A673 (cell line): ENCODE measurements around the gene ADPRM. TPM values are rescaled to one million over a fixed set of nuclear protein-coding genes. Genes with fewer than 3 reads are reported as not detected.
"Not testable (repeated sequence)": the region's sequence is repeated elsewhere in the genome, so short reads cannot be mapped to it uniquely, and the experiment has no call there.

Source experiments
- BruUV-seq: library from RNA; stranded (reverse); fragments of 400-500 nt; replicated peaks from 2 replicates; lab custom pipeline; 2021; lab: Mats Ljungman, UMichigan
- CTCF ChIA-PET: fragments of 300-600 bp; sonication (Branson Sonifier 250); formaldehyde crosslinking; loops from one replicate; lab custom pipeline; 2022; ENCODE audit warnings: antibody characterized with exemption; lab: Charles Lee
- POLR2A ChIA-PET: fragments of 300-600 bp; sonication (Branson Sonifier 250); formaldehyde crosslinking; loops from one replicate; lab custom pipeline; 2022; ENCODE audit warnings: antibody characterized with exemption; ENCODE audit not compliant: low non-redundant PET; lab: Charles Lee
- DNase-seq: peaks from one replicate; pipeline ENCODE4 v3.0.0-alpha.2; 2015; ENCODE audit warnings: low spot score
- H3K27ac ChIP-seq: fragments of 200-600 bp; sonication (generic); 2 replicates; pipeline ENCODE4 v1.5.1; 2016; ENCODE audit warnings: mixed run types, low read depth, mild to moderate bottlenecking, mixed read lengths, antibody characterized with exemption, low read length; ENCODE audit not compliant: poor library complexity, severe bottlenecking
- H3K27me3 ChIP-seq: fragments of 200-600 bp; sonication (generic); replicated peaks from 2 replicates; pipeline ENCODE4 v1.6.1; 2017; ENCODE audit warnings: mixed run types, low read depth, mild to moderate bottlenecking, mixed read lengths, antibody characterized with exemption, low read length; ENCODE audit not compliant: insufficient read depth, poor library complexity
- H3K36me3 ChIP-seq: fragments of 200-600 bp; sonication (generic); 2 replicates; pipeline ENCODE4 v1.6.1; 2016; ENCODE audit warnings: mixed run types, mild to moderate bottlenecking, mixed read lengths, antibody characterized with exemption, low read length; ENCODE audit not compliant: insufficient read depth, poor library complexity, severe bottlenecking
- H3K4me1 ChIP-seq: fragments of 200-600 bp; sonication (generic); 2 replicates; pipeline ENCODE4 v1.6.1; 2017; ENCODE audit warnings: mixed run types, mild to moderate bottlenecking, mixed read lengths, antibody characterized with exemption, low read length; ENCODE audit not compliant: insufficient read depth, poor library complexity, severe bottlenecking
- H3K4me3 ChIP-seq: fragments of 200-600 bp; sonication (generic); 2 replicates; pipeline ENCODE4 v1.5.1; 2016; ENCODE audit warnings: low read depth, mixed run types, mild to moderate bottlenecking, mixed read lengths, low read length; ENCODE audit not compliant: poor library complexity, severe bottlenecking
- H3K9me3 ChIP-seq: fragments of 200-600 bp; sonication (generic); 2 replicates; pipeline ENCODE4 v1.6.1; 2016; ENCODE audit warnings: mixed run types, low read depth, mild to moderate bottlenecking, mixed read lengths, antibody characterized with exemption, low read length; ENCODE audit not compliant: poor library complexity, severe bottlenecking
- EZH2 ChIP-seq: fragments of 200-600 bp; sonication (generic); IDR thresholded peaks from 2 replicates; pipeline ENCODE4 v1.6.1; 2017; ENCODE audit warnings: borderline replicate concordance, low read depth, mild to moderate bottlenecking, mixed read lengths, antibody characterized with exemption, low read length; ENCODE audit not compliant: poor library complexity, severe bottlenecking
- intact Hi-C: fragments of 100-400 bp; cut with micrococcal nuclease; formaldehyde crosslinking; loops from one replicate; pipeline ENCODE4 v1.10.0; 2022; ENCODE audit not compliant: unreplicated experiment
- total RNA-seq: library from RNA; stranded (reverse); gene quantifications from 2 replicates; pipeline ENCODE4 v1.2.3, GENCODE V29; 2021
- TF ChIP-seq, protein P1 (sequence below): fragments of 300-800, 200-600 bp; sonication (generic); conservative IDR thresholded peaks from 2 replicates; pipeline ENCODE4 v1.5.1; 2017; ENCODE audit warnings: low read depth, mild to moderate bottlenecking, antibody characterized with exemption, low read length, moderate library complexity, mixed read lengths

ADPRM gene
- total RNA-seq, 1 experiment from 2014 or later = 8.4 TPM

DNA sequence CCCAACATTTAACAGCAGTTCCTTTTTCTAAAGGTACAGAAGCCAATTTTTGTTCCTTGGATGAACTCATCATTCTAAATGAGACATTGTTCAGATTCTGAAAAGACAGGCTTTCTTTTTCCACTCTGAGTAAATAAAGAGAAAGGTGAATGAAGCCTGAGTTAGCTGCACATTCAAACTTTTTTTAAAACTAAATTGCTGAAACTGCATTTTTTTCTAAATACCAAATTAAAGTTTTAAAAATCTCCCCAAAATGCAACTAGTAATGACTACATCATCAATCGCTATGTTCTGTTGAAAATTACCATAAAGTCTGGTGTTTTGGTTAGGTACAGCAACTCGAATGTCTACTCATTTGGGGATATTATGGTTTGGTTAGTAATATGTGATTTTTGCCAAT lies 9.9 kb upstream of the ADPRM start:
- ChIA-PET POLR2A (no interaction called here), CTCF (no interaction called here)
- intact Hi-C loops = no loop called here
- Histone ChIP-seq H3K27me3 (no peaks in the 10 kb centered on the region), H3K27ac (no peak overlapping the region), H3K4me1 (no peaks in the 10 kb centered on the region), H3K9me3 (no peaks in the 10 kb centered on the region), H3K36me3 (peaks cover 79% of the 10 kb centered on the region), H3K4me3 (no peak overlapping the region)
- TF ChIP-seq, protein P1, sequence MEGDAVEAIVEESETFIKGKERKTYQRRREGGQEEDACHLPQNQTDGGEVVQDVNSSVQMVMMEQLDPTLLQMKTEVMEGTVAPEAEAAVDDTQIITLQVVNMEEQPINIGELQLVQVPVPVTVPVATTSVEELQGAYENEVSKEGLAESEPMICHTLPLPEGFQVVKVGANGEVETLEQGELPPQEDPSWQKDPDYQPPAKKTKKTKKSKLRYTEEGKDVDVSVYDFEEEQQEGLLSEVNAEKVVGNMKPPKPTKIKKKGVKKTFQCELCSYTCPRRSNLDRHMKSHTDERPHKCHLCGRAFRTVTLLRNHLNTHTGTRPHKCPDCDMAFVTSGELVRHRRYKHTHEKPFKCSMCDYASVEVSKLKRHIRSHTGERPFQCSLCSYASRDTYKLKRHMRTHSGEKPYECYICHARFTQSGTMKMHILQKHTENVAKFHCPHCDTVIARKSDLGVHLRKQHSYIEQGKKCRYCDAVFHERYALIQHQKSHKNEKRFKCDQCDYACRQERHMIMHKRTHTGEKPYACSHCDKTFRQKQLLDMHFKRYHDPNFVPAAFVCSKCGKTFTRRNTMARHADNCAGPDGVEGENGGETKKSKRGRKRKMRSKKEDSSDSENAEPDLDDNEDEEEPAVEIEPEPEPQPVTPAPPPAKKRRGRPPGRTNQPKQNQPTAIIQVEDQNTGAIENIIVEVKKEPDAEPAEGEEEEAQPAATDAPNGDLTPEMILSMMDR = no peak
- no peak for TF ChIP-seq EZH2
- BruUV-seq = no TSS peak
- DNase-seq = no peak

DNA sequence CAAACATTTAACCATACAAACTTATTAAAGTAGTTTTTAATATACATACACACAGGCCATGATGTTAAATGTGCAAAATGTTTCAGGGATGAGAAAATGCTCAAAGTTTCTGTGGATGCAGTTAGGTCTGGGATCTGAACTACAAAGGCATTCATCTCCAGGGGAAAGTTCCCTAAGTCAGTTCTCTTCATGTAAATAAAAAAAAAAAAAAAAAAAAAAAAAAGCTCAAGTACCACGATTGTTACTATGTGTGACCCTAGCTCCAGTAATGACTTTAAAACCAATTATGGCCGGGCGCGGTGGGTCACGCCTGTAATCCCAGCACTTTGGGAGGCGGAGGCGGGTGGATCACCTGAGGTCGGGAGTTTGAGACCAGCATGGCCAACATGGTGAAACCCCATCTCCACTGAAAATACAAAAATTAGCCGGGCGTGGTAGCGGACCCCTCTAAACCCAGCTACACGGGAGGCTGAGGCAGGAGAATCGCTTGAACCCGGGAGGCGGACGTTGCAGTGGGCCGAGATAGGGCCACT lies 1.5 kb upstream of the ADPRM start:
- BruUV-seq, H3K9me3 ChIP-seq, intact Hi-C loops, H3K27me3 ChIP-seq, DNase-seq, POLR2A ChIA-PET, H3K27ac ChIP-seq: not testable (repeated sequence)
- peak overlapping the region; percentile 89 for H3K4me3 ChIP-seq
- peaks cover 46% of the 10 kb centered on the region for H3K36me3 ChIP-seq
- CTCF ChIA-PET = interaction anchor here (0.6 kb wide), 1 partner anchor 362 kb away, joined by 3 read pairs; no protein-coding TSS in a partner anchor
- peaks cover 16% of the 10 kb centered on the region for H3K4me1 ChIP-seq

DNA sequence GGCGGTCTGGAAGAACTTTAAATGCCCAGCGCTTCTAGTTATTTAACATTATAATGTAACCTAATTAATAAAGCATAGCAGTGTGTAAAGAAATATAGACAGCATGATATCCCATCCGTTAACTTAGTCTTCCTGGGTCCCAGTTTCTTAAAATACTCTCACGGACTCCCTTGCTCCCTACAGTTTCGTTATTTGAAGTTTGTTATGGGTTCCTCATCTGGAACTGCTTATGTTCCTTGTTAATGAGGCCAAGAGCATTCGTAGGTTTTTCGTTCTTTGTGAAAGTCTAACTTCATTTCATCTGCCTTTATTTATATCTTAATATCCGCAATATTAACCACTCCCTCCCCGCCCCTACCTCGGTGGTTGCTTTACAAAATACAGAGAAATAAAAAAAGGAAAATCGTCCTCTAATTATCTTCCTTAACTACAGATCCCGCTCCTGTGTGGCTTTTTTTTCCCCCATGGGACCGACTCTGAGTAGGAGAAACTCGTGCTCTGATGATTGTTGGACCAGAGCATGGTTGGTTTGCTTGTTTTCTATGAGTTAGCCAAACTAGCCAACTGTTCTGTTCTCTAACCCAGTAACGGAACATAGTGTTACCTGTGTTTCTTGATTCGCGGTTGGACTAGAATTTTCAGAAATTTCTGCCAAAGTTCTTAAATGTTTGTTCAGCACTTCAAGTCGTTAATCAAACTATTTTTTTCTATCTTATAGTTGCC lies 863 bp downstream of the ADPRM start:
- ChIA-PET POLR2A (no interaction called here), CTCF (no interaction called here)
- H3K27me3 ChIP-seq = no peaks in the 10 kb centered on the region
- BruUV-seq = TSS peak; percentile 68
- H3K4me3 ChIP-seq = peak overlapping the region; percentile 89
- intact Hi-C loops = no loop called here
- H3K4me1 ChIP-seq = peaks cover 23% of the 10 kb centered on the region
- peak overlapping the region; percentile 79 for H3K27ac ChIP-seq
- no peaks in the 10 kb centered on the region for H3K9me3 ChIP-seq
- H3K36me3 ChIP-seq = peaks cover 23% of the 10 kb centered on the region
- peak; percentile 30 for DNase-seq
- TF ChIP-seq EZH2 = no peak
- TF ChIP-seq, protein P1 = no peak

DNA sequence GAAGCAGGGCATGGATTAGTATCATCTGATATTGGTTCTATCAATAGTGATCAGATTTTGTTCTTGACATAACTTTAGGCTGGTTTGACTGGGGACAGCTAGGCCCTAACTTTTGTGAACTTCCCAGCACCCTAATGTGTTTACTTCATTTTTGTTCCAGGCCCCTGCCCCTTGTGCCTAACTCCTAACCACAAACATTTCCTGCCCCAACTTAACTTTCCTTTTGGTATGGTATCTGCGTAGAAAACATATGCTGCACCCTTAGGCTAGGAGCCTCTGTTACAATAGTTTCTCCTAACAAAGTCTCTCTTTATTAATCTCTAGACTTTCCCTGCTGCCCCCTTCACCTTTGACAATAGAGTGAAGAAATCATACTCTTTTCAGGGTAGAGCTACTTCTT lies 2.5 kb downstream of the ADPRM start:
- ChIA-PET CTCF (no interaction called here), POLR2A (no interaction called here)
- no TSS peak for BruUV-seq
- no peak for TF ChIP-seq EZH2
- TF ChIP-seq, protein P1 = no peak
- no peak overlapping the region for H3K27ac ChIP-seq
- intact Hi-C loops = no loop called here
- no peaks in the 10 kb centered on the region for H3K9me3 ChIP-seq
- peaks cover 23% of the 10 kb centered on the region for H3K4me1 ChIP-seq
- peaks cover 8% of the 10 kb centered on the region for H3K36me3 ChIP-seq
- H3K27me3 ChIP-seq = no peaks in the 10 kb centered on the region
- H3K4me3 ChIP-seq = no peak overlapping the region
- no peak for DNase-seq
